H9 (cell line): ENCODE results near the gene NHSL2. TPM values are rescaled to one million over a fixed set of nuclear protein-coding genes. Genes with fewer than 3 reads are reported as not detected.

Experiments
- DNase-seq: peaks from one replicate; pipeline ENCODE4 v3.0.0-alpha.2; 2017
- H2AFZ ChIP-seq: one replicate; pipeline ENCODE4 v1.6.1; 2013; ENCODE audit warnings: mild to moderate bottlenecking, low read length, control low read depth, moderate library complexity
- H2AK5ac ChIP-seq: 2 replicates; pipeline ENCODE4 v1.6.1; 2013; ENCODE audit warnings: low read length, control low read depth, mixed read lengths; ENCODE audit not compliant: insufficient read length
- H2BK120ac ChIP-seq: one replicate; pipeline ENCODE4 v1.6.1; 2013; ENCODE audit warnings: low read depth, mild to moderate bottlenecking, low read length, control low read depth, inconsistent platforms; ENCODE audit not compliant: poor library complexity, severe bottlenecking
- H2BK12ac ChIP-seq: 2 replicates; pipeline ENCODE4 v1.6.1; 2013; ENCODE audit warnings: low read length, control low read depth, mixed read lengths, low read depth; ENCODE audit not compliant: insufficient read length
- H2BK15ac ChIP-seq: 2 replicates; pipeline ENCODE4 v1.6.1; 2013; ENCODE audit warnings: low read depth, low read length, control low read depth
- H2BK20ac ChIP-seq: one replicate; pipeline ENCODE4 v1.6.1; 2013; ENCODE audit warnings: low read depth, mild to moderate bottlenecking, low read length, control low read depth, inconsistent platforms; ENCODE audit not compliant: poor library complexity, severe bottlenecking
- H2BK5ac ChIP-seq: 2 replicates; pipeline ENCODE4 v1.6.1; 2013; ENCODE audit warnings: low read length, control low read depth, mixed read lengths; ENCODE audit not compliant: insufficient read length
- H3K14ac ChIP-seq: 2 replicates; pipeline ENCODE4 v1.6.1; 2013; ENCODE audit warnings: low read length, control low read depth; ENCODE audit not compliant: insufficient read depth
- H3K18ac ChIP-seq: 2 replicates; pipeline ENCODE4 v1.6.1; 2013; ENCODE audit warnings: low read depth, mild to moderate bottlenecking, mixed read lengths, low read length, control low read depth; ENCODE audit not compliant: insufficient read length
- H3K23ac ChIP-seq: 2 replicates; pipeline ENCODE4 v1.6.1; 2013; ENCODE audit warnings: low read length, control low read depth, mixed read lengths, low read depth; ENCODE audit not compliant: insufficient read length
- H3K23me2 ChIP-seq: 2 replicates; pipeline ENCODE4 v1.6.1; 2013; ENCODE audit warnings: low read depth, mild to moderate bottlenecking, mixed read lengths, low read length, control low read depth; ENCODE audit not compliant: insufficient read length, poor library complexity, severe bottlenecking
- H3K27ac ChIP-seq: 2 replicates; pipeline ENCODE4 v1.5.1; 2013; ENCODE audit warnings: low read length, control low read depth, mixed read lengths, low read depth; ENCODE audit not compliant: insufficient read length
- H3K27me3 ChIP-seq: 2 replicates; pipeline ENCODE4 v1.6.1; 2013; ENCODE audit warnings: low read length, control low read depth, inconsistent platforms; ENCODE audit not compliant: insufficient read depth
- H3K4ac ChIP-seq: 2 replicates; pipeline ENCODE4 v1.6.1; 2013; ENCODE audit warnings: low read depth, mild to moderate bottlenecking, control low read depth, inconsistent platforms, low read length, moderate library complexity
- H3K4me1 ChIP-seq: 2 replicates; pipeline ENCODE4 v1.6.1; 2013; ENCODE audit warnings: low read length, control low read depth, inconsistent platforms; ENCODE audit not compliant: insufficient read depth
- H3K4me2 ChIP-seq: 2 replicates; pipeline ENCODE4 v1.6.1; 2013; ENCODE audit warnings: low read length, control low read depth, mixed read lengths; ENCODE audit not compliant: insufficient read length, insufficient read depth
- H3K56ac ChIP-seq: 2 replicates; pipeline ENCODE4 v1.6.1; 2013; ENCODE audit warnings: low read depth, mild to moderate bottlenecking, mixed read lengths, low read length, control low read depth; ENCODE audit not compliant: insufficient read length
- H3K79me1 ChIP-seq: 2 replicates; pipeline ENCODE4 v1.6.1; 2013; ENCODE audit warnings: low read depth, mild to moderate bottlenecking, moderate library complexity, low read length, control low read depth, inconsistent platforms; ENCODE audit not compliant: insufficient read depth, poor library complexity, severe bottlenecking
- H3K79me2 ChIP-seq: 2 replicates; pipeline ENCODE4 v1.6.1; 2013; ENCODE audit warnings: low read length, control low read depth, inconsistent platforms; ENCODE audit not compliant: insufficient read depth
- H3K9ac ChIP-seq: 2 replicates; pipeline ENCODE4 v1.6.1; 2013; ENCODE audit warnings: low read length, control low read depth, mixed read lengths; ENCODE audit not compliant: insufficient read length; ENCODE audit errors: extremely low read depth
- H3K9me3 ChIP-seq: one replicate; pipeline ENCODE4 v1.6.1; 2013; ENCODE audit warnings: low read depth, low read length, inconsistent platforms; ENCODE audit not compliant: control insufficient read depth
- H3T11ph ChIP-seq: one replicate; pipeline ENCODE4 v1.6.1; 2013; ENCODE audit warnings: mild to moderate bottlenecking, low read length, control low read depth, inconsistent platforms
- H4K20me1 ChIP-seq: one replicate; pipeline ENCODE4 v1.6.1; 2013; ENCODE audit not compliant: control insufficient read depth, insufficient read length, insufficient read depth
- H4K5ac ChIP-seq: 2 replicates; pipeline ENCODE4 v1.6.1; 2013; ENCODE audit warnings: low read depth, mild to moderate bottlenecking, mixed read lengths, low read length, control low read depth; ENCODE audit not compliant: insufficient read length
- H4K8ac ChIP-seq: replicated peaks from 2 replicates; pipeline ENCODE4 v1.6.1; 2013; ENCODE audit warnings: low read length, control low read depth, mixed read lengths, low read depth; ENCODE audit not compliant: insufficient read length
- H4K91ac ChIP-seq: 2 replicates; pipeline ENCODE4 v1.6.1; 2013; ENCODE audit warnings: low read depth, mild to moderate bottlenecking, moderate library complexity, mixed read lengths, low read length, control low read depth; ENCODE audit not compliant: insufficient read length
- H3K27ac Mint-ChIP-seq, 3 experiments: 2 replicates in 2 of 3; 3 replicates in 1 of 3; pipeline ENCODE4 v1.8.0; 2020 to 2021; ENCODE audit warnings: mixed read lengths in 3 of 3, mild to moderate bottlenecking in 1 of 3, moderate library complexity in 1 of 3
- H3K27me3 Mint-ChIP-seq: 2 replicates; pipeline ENCODE4 v1.8.0; 2021; ENCODE audit warnings: low read depth, mild to moderate bottlenecking, moderate library complexity, mixed read lengths
- H3K36me3 Mint-ChIP-seq, 3 experiments: 2 replicates in 2 of 3; 3 replicates in 1 of 3; pipeline ENCODE4 v1.8.0; 2020 to 2021; ENCODE audit warnings: low read depth in 3 of 3, mixed read lengths in 3 of 3; ENCODE audit not compliant: insufficient read depth in 1 of 3
- H3K4me1 Mint-ChIP-seq, 2 experiments: 2 replicates each; pipeline ENCODE4 v1.8.0; 2020; ENCODE audit warnings: mixed read lengths in 2 of 2
- H3K4me3 Mint-ChIP-seq, 2 experiments: 2 replicates in 1 of 2; 3 replicates in 1 of 2; pipeline ENCODE4 v1.8.0; 2020 to 2021; ENCODE audit warnings: mild to moderate bottlenecking in 2 of 2, mixed read lengths in 2 of 2, moderate library complexity in 1 of 2
- H3K9me3 Mint-ChIP-seq, 2 experiments: 2 replicates in 1 of 2; 3 replicates in 1 of 2; pipeline ENCODE4 v1.8.0; 2020; ENCODE audit warnings: mild to moderate bottlenecking in 2 of 2, mixed read lengths in 2 of 2, moderate library complexity in 1 of 2
- CTCF ChIP-seq: fragments of 200-600 bp; sonication (generic); conservative IDR thresholded peaks from 3 replicates; pipeline ENCODE4 v1.8.0; 2021; ENCODE audit warnings: antibody characterized with exemption, mild to moderate bottlenecking
- WGBS: extraction: QIAGEN DNeasy Blood & Tissue Kit; methylation state at CpG from one replicate; pipeline ENCODE4 v1.1.7; 2013; ENCODE audit warnings: missing lambda C conversion rate, low lambda C conversion rate, mixed read lengths; ENCODE audit not compliant: insufficient read length; ENCODE audit errors: extremely low coverage; 5-methylcytosine and 5-hydroxymethylcytosine counted together
- total RNA-seq: library from RNA; stranded (reverse); gene quantifications from 2 replicates; pipeline ENCODE4 v1.2.1, GENCODE V29; 2021

NHSL2 gene
- total RNA-seq, 1 experiment from 2014 or later, result 6.4 TPM

GRCh38 chrX:72114306-72114705, 203.7 kb downstream of the NHSL2 start:
- H3K23me2 ChIP-seq, result no peaks in the 10 kb centered on the region
- Mint-ChIP-seq H3K4me1 (peaks cover 30 to 37% of the 10 kb centered on the region in 2 experiments), H3K36me3 (peaks cover 0 to 5% (median 0%) of the 10 kb centered on the region in 3 experiments; a peak in 3 of 7 replicates), H3K27ac (no peak overlapping the region), H3K27me3 (no peaks in the 10 kb centered on the region; the same call in 1 of the 2 replicates), H3K9me3 (peaks cover 63 to 69% of the 10 kb centered on the region in 2 experiments), H3K4me3 (no peak overlapping the region)
- no peak overlapping the region for H2BK15ac ChIP-seq
- no peak for TF ChIP-seq CTCF
- H3K14ac ChIP-seq, result no peak overlapping the region
- H2AK5ac ChIP-seq, result no peak overlapping the region
- H3T11ph ChIP-seq, result no peak overlapping the region
- H3K27ac ChIP-seq, result no peak overlapping the region
- H4K5ac ChIP-seq, result no peak overlapping the region
- no peak overlapping the region for H2BK12ac ChIP-seq
- no CpG with 5 or more reads among the region's 6 CpGs for WGBS
- no peaks in the 10 kb centered on the region for H3K79me2 ChIP-seq
- no peak overlapping the region for H3K9ac ChIP-seq
- H2AFZ ChIP-seq, result no peak overlapping the region
- no peak for DNase-seq
- H3K79me1 ChIP-seq, result no peaks in the 10 kb centered on the region
- H4K20me1 ChIP-seq, result no peaks in the 10 kb centered on the region
- no peaks in the 10 kb centered on the region; the same call in 1 of the 2 replicates for H3K4me1 ChIP-seq
- no peak overlapping the region for H2BK120ac ChIP-seq
- peaks cover 11% of the 10 kb centered on the region for H3K9me3 ChIP-seq
- no peak overlapping the region for H4K8ac ChIP-seq
- H2BK5ac ChIP-seq, result no peak overlapping the region
- no peak overlapping the region for H3K18ac ChIP-seq
- no peak overlapping the region for H3K4ac ChIP-seq
- no peak overlapping the region for H2BK20ac ChIP-seq
- H4K91ac ChIP-seq, result no peak overlapping the region
- H3K4me2 ChIP-seq, result no peak overlapping the region
- H3K27me3 ChIP-seq, result no peaks in the 10 kb centered on the region
- H3K23ac ChIP-seq, result no peak overlapping the region
- H3K56ac ChIP-seq, result no peak overlapping the region
